Astrocyte of the spinal cord (primary cell): Measurements from ENCODE around the gene ARF3.

Source experiments
- DNase-seq: peaks from one replicate; pipeline ENCODE4 v3.0.0; 2011; ENCODE audit warnings: low read depth, low spot score
- H3K4me3 ChIP-seq: 2 replicates; pipeline ENCODE4 v1.5.1; 2011; ENCODE audit warnings: low read depth, mild to moderate bottlenecking, low read length, moderate library complexity
- in situ Hi-C: cut with HindIII; loops from 2 replicates; pipeline ENCODE4 v1.10.0; 2017; ENCODE audit warnings: low sequenced_read_pairs
- TF ChIP-seq, protein P1 (sequence below): IDR thresholded peaks from 2 replicates; pipeline ENCODE4 v1.5.1; 2012; ENCODE audit warnings: low read depth, mild to moderate bottlenecking, low read length, inconsistent platforms

The ARF3 gene

DNA sequence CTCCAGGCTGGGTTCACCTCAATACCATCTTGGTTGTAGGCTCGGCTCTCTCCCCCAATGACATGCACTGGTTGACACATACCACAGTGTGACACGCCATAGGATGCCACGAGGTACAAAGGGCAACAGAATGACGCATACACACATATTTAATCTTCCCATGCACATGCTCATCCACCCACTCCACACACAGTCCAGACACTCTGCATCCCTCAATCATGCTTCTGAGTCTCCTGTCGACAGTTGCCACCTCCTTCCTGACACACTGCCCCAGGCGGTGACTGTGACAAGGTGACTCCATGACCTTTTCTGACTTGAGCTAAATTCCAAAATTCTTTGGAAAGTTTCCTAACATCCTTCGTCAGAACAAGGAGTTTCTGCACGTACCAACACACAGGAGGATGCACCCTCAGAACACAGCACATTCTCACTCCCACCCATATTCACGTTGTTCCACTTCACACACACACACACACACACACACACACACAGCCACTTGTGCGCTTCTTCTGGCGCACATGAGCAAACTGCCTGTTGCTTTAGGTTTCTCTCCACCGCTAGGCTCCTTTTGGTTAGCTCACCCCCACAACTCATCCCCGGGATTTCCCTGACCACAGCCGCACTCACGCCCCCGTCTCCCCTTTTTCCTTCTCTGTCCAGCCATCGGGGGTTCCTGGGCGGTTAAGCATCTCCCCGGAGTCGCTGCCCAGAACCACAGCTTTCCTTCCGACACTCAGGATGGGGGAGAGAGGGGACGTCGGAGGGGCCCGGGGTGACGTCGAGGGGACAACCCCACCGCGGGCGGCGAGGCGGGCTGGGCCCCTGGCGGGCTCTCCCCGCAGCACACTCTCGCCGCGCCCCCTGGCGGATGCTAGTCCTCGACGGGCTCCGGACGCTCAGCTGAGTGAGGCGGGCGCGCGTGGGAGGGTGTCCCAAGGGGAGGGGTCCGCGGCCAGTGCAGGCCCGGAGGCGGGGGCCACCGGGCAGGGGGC is 20.3 kb upstream of the ARF3 start:
- H3K4me3 ChIP-seq: no peak overlapping the region
- TF ChIP-seq, protein P1, sequence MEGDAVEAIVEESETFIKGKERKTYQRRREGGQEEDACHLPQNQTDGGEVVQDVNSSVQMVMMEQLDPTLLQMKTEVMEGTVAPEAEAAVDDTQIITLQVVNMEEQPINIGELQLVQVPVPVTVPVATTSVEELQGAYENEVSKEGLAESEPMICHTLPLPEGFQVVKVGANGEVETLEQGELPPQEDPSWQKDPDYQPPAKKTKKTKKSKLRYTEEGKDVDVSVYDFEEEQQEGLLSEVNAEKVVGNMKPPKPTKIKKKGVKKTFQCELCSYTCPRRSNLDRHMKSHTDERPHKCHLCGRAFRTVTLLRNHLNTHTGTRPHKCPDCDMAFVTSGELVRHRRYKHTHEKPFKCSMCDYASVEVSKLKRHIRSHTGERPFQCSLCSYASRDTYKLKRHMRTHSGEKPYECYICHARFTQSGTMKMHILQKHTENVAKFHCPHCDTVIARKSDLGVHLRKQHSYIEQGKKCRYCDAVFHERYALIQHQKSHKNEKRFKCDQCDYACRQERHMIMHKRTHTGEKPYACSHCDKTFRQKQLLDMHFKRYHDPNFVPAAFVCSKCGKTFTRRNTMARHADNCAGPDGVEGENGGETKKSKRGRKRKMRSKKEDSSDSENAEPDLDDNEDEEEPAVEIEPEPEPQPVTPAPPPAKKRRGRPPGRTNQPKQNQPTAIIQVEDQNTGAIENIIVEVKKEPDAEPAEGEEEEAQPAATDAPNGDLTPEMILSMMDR: peak; percentile 65
- no peak for DNase-seq
- in situ Hi-C loops: no loop called here

DNA sequence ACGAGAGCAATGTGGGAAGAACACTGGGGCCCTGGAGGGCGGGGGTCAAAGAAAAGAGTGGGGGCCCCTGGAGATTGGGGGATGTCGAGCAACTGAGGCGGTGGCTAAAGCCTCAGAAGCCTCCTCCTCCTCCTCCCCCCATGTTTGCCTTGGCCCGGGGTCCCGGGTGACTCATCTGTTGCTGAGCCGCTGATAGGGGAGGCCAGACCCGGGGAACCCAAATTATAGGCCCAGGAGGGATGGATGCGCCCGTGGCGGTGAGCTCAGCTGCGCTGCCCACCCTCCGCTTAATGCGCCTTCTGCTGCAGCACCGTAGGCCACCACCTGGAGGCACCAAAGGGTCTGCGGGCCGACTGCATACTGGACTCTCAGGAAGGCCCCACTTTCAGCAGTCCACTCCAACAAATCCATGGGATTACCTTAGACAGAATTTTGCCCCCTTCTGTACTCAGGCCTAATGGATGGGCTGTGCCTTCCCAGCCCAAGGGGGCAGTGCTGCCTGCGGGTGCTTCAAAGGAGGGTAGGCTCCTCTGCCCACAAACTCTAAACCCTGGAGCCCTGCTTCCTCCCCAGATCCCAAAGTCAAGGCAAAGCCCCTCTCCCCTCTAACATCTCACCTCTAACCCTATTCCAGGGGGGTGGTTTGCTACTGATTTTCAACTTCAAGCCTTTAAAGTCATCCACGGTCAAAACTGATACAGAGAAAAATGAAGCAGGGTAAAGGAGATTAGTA is 16.8 kb upstream of the ARF3 start:
- peak; percentile 42 for DNase-seq
- TF ChIP-seq, protein P1: peak; percentile 74
- in situ Hi-C loops: no loop called here
- no peak overlapping the region for H3K4me3 ChIP-seq

DNA sequence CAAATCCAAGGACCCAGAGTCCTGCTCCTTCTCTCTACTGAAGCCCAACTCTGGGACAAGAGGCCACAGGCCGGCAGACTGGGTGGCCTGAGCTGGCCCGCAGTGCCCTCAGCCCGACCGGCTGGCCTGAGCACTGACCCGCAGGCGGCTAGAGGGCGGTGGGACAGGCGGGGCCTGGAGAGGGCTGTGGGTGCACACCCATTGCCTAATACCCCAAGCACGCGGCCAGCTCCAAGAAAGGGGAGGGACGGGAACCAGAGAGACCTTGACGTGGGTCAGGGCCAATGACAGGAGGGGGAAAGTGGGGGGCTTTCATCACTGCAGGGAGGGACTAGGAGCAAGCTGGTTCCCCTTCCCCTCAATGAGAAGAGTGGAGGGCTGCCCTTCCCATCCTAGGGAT is 16.2 kb upstream of the ARF3 start:
- H3K4me3 ChIP-seq: no peak overlapping the region
- TF ChIP-seq, protein P1: no peak
- in situ Hi-C loops: no loop called here
- DNase-seq: no peak

DNA sequence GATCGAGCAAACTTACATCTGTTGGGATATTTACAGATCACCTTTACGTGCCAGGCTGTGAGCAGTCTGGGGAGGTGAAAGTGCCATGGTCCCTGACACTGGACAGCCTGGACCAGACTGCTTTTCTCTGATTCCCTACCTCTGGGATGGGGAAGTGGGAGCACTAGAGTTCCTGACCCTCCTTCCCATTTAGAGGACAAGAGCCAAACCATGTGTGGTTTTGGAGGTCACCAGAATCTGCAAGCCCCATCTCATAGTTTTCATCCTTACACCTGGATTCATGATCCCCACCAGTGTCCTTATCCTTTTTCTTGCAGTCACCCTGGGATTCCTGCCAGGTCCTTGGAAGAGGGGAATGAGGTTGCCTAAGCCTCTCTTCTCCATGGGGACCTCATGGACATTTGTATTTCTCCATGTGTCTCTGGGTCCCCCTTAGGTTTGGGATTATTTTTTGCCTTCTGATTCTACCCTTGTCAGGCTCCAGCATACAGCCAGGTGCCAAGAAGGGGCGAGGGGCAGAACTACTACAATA is 15.7 kb upstream of the ARF3 start:
- TF ChIP-seq, protein P1: no peak
- no peak overlapping the region for H3K4me3 ChIP-seq
- in situ Hi-C loops: no loop called here
- no peak for DNase-seq

DNA sequence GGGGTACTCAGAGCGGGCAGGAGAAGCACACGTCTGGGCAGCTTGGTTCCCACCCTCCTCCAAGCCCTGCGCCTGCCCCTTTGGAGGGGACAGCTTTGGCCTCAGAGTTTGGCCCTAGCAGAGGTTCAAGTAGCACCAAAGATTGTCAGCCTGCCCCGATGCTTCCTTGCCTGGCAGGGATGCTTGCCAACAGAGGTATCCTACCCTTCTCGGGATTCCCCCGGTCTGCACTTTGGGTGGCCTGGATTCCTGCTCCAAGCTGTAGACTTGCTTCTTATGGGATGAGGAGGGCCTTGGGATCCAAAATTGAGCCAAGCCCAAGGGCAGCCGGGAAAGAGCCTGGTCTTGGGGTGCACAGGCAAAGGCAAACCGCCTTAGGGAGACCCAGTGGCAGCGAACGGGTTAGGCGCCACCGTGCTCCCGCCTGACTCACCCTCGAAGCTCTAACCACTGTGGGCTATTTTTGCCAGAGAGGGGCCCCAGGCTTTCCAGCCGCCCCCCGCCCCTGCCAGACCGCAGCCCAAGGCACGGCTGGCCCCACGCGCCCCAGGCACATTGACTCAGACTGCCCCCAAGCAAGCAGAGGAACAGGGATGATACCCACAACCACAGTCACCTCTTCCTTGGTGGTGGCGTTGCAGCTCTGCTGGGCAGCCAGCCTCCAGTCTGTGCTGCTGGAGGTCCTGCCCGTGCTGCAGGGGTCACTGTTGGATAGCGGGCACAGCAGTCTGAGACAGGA is 15.1 kb upstream of the ARF3 start:
- no peak for DNase-seq
- TF ChIP-seq, protein P1: peak; percentile 13

More for the DNA sequence above, 15.1 kb upstream of the ARF3 start:
- in situ Hi-C loops: no loop called here
- H3K4me3 ChIP-seq: no peak overlapping the region
